ENCODE measurements around the gene PRKCE. TPM values are rescaled to one million over a fixed set of nuclear protein-coding genes. Genes with fewer than 3 reads are reported as not detected.

PRKCE gene
- total and polyA plus RNA-seq, 2 of the 8 experiments (the other 6 are each of a cell fraction or from before 2014, with no cell fraction given): 0.54 to 2.1 TPM

DNA sequence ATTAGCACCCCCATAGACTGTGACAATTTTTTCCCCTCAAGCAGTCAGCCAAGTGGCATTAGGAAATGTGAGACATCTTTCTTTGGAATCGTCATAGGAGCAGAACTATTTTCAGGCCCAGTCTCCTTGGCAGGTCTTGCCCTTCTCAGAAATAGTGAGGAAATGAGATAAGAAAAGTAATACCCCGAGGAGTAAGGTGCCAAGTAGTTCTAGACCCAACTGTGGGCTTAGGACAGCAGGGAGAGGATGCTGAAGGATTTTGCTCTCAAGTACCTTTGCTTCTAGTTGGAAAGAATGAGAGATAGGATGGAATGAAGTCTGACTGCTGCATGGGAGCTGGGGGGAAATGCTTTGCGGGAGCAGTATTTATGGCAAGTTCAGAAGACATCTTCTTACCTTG lies 31.8 kb downstream of the PRKCE start (continued):
- TF ChIP-seq ZNF274 (IDR thresholded peaks at IDR 0.05; ENCODE audit: borderline replicate concordance, extremely low read depth, low read length): no peak
- TF ChIP-seq EGR1 (IDR thresholded peaks at IDR 0.05; ENCODE audit: borderline replicate concordance, low read depth, low read length): no peak
- no peak for TF ChIP-seq FOSL1 (IDR thresholded peaks at IDR 0.05; ENCODE audit: insufficient read depth, low read depth, low read length)
- TF ChIP-seq SIX5 (IDR thresholded peaks at IDR 0.05; ENCODE audit: low read depth, low read length): no peak
- no peak for TF ChIP-seq SRF (IDR thresholded peaks at IDR 0.05; ENCODE audit: low read depth, low read length)
- TF ChIP-seq ASH2L (IDR thresholded peaks at IDR 0.05; ENCODE audit: low read length): no peak
- TF ChIP-seq SIRT6 (IDR thresholded peaks at IDR 0.05; ENCODE audit: low read length): no peak
- TF ChIP-seq MAX (IDR thresholded peaks at IDR 0.05): no peak
- no peak for TF ChIP-seq E2F6 (IDR thresholded peaks at IDR 0.05)
- no peak for TF ChIP-seq SP1 (IDR thresholded peaks at IDR 0.05; ENCODE audit: low read depth, low read length)
- no peak for TF ChIP-seq HDAC6 (IDR thresholded peaks at IDR 0.05; ENCODE audit: low read depth, low read length)
- TF ChIP-seq CEBPB (IDR thresholded peaks at IDR 0.05; ENCODE audit: low read depth, low read length): no peak
- TF ChIP-seq PHF8 (conservative IDR thresholded peaks at IDR 0.05; ENCODE audit: low read depth, low read length): no peak
- TF ChIP-seq SUZ12 (IDR thresholded peaks at IDR 0.05; ENCODE audit: low read length): no peak
